GM18873 (cell line): ENCODE data around the gene HECTD4.
A peak's percentile ranks its signal among the peaks of the same experiment; 100 is the strongest.
"Not testable (repeated sequence)": the region's sequence is repeated elsewhere in the genome, so short reads cannot be mapped to it uniquely, and the experiment has no call there.

Experiments
- ATAC-seq: cut with Tn5 transposase; IDR thresholded peaks from one replicate; pipeline ENCODE4 v1.9.1; 2021; ENCODE audit warnings: mild to moderate bottlenecking, moderate library complexity, moderate number of reproducible peaks; ENCODE audit not compliant: unreplicated experiment, low FRiP score

The HECTD4 gene

DNA sequence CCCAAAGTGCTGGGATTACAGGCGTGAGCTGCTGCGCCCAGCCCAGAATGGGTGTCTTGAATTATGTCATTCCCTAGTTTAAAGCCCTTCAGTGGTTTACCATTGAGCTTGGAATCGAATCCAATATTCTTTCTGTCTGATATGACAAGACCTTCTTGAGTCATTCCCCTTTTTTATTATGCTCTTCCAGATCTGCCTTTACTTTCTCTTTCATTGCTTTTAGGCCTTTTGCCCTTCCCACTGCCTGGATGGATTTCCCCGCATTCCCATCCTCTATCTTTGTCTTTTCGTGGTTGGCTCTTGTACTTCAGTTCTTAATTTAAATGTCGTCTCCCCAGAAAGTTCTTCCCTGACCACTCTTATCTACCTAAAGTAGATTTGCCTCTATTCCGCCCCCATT lies 255.3 kb downstream of the HECTD4 start:
- ATAC-seq: no peak

DNA sequence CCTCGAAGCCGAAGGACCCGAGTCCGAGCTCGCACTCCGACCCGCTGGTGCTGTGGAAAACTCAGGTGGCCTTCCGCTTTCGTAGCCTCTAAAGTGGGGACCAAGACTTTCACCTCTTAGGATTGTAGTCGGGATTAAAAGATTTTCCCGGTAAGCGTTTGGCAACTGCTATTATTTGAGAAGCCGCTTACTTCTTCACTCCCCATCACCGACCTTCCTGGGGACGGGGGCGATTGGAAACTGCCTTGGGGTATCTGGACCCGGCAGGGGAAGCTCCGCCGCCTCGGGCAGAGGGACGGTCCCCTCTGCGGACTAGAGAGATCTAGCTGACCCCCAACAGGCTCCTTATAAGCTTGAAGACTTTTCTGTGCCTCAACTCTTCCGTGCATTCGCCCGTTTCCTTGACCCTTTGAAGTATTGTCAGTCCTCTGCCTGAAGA lies 256.2 kb downstream of the HECTD4 start:
- ATAC-seq: no peak

DNA sequence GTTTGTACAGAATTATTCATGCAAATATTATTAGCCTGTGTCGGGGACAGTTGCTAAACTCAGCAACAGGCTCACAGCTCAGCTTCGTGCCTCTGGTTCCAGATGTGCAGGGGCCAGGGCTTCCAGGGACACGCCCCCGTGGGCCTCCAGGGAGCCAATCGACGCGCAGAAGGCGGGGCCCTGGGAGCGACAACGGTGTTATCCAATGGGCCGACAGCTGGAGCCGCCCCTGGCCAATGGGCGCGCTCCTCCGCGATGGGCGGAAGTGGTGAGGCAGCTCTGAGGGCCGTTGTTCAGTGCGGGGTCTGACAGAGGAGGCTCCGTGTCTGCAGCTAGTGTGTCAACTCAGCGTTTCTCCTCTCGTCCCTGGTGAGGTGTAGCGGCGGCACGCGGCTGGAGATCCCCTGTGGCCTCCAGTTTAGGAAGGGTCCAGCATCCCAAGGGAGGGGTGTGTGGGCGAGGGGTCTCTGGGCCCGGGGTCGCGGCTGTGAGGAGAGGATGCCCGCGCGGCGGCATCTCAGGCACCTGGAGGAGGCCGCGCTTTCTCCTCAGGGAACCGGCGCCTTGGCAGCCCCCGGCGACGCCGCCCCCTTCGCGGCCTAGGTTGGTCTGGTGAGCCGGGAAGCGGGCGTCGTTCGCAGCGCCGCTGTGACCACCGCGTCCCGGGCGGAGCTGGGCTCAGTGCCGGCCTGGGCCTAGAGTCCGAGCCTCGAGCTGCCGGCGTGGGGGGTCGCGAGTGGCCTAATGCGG lies 256.8 kb downstream of the HECTD4 start, which contains the start of gene TRAFD1:
TSS of gene TRAFD1 (plus strand) at position 311 of the 750 bp plus-strand sequence. CDS start 4,963 bp downstream, outside the sequence.
- ATAC-seq: peak; percentile 86

DNA sequence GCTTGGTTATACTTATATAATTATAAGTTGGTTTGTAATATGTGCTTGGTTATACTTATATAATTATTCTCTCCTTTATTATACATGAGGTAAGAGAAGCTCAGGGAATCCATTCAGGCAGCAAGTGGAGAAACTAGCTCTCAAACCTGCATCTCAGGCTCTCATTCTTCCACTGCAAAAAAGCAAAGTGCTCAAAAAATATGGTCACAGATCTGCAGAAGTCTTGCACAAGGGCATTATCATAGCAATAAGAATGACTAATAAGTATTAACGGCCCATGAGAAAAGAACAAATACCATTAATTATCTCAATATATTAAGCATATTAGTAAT lies 257.3 kb downstream of the HECTD4 start:
- no peak for ATAC-seq

DNA sequence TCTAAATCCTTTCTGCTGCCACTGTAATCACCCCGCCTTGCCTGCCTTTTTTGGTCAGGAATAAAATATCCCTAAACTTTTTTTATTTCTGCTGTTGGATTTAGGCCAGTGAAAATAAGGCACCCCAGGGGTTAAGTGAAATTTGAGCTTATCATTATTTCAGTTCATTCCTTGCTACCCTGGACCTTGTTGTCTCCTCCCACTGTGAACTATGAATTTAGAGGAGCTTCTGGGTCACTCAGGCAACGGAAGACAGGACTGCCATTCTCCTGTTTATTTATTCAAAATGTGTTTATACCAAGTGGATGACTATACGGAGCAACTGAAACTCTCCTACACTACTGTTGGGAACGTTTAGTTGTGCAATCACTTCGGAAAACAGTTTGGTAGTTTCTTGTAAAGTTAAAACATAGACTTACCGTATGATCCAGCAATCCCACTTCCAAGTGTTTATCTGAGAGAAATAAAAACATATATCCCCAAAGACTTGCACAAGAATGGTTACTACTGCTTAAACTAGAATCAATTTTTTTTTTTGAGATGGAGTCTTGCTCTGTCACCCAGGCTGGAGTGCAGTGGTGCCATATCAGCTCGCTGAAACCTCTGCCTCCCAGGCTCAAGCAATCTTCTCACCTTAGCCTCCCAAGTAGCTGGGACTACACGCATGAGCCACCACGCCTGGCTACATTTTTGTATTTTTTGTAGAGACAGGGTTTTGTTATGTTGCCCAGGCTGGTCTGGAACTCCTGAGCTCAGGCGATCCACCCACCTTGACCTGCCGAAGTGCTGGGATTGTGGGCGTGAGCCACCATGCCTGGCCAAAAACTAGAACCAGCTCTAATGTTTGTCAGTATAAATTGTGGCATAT lies 259.2 kb downstream of the HECTD4 start:
- no peak for ATAC-seq

DNA sequence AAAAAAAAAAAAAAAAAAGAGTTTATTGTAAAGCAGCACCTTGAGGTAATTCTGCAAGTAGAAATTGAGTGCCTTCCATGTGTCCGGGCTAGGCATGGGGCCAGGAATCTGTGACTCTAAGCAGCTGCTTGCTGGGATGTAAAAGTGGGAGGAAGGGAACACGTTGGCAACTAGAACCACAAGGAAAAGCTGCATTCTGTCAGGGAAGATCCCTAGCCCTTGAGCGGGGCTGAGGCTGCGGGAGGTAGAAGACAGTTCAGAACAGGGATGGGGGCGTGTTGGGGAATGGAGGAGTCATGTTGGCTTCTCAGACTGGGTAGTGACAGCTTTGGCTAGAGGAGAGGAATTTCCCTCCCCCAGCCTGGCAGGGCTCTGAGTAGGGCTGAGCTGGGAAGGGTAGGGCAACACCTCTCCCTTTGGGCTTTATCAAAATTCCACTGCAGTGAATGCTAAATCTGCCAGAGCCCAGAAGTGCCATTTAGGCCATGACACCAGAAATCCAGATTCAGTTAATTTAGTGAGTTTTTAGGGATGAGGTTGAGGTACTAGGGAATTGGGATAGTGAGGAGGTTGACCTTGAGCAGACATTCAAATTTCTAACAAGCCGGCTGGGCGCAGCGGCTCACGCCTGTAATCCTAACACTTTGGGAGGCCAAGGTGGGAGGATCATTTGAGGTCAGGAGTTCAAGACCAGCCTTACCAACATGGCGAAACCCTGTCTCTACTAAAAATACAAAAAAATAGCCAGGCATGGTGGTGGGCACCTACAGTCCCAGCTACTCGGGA lies 260.3 kb downstream of the HECTD4 start:
- no peak for ATAC-seq

DNA sequence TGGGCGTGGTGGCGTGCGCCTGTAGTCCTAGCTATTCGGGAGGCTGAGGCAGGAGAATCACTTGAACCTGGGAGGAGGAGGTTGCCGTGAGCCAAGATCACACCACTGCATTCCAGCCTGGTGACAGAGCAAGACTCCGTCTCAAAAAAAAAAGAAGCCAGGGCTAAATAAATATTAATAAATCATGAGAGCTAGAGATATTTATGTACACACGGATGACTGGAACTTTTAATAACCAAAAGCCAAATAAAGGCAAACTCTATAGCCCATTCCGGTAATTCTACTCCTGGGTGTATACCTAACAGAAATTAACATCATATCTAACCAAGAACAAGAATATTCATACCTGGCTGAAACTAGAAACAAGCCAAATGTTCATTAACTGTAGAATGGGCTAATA lies 264.5 kb downstream of the HECTD4 start:
- ATAC-seq: no peak

DNA sequence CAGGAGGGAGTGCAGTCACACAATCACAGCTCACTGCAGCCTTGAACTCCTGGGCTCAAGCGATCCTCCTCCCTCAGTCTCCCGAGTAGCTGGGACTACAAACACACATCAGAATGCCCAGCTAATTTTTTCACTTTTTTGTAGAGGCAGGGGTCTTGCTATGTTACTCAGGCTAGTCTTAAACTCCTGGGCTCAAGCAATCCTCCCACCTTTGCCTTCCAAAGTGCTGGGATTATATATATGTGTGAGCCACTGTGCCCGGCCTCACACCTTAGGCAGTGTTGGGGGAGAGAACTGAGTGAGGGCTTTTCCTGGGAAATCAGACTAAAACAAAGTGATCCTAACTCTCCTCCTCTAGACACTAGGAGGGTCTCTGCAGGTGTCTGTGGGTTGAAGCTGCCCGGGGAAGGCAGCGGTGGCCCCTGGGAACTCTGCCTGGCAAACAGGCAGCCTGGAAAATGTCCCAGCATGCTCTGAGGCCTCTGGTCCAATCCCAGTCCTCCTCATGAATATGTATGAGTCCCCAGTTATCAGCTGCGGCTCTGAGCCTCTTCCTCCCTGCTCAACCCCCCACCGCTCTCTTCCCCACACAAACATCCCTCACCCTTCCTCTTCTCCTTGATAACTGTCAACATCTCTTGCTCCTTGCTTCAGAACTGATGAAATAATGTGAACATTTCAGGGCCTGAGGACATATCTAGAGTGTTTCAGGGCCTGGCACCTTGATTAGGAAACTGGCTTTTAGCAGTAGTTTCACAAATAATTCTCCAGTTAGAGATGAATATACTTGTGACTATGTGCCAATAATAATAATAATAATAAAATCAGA lies 265.8 kb downstream of the HECTD4 start:
- ATAC-seq: no peak

DNA sequence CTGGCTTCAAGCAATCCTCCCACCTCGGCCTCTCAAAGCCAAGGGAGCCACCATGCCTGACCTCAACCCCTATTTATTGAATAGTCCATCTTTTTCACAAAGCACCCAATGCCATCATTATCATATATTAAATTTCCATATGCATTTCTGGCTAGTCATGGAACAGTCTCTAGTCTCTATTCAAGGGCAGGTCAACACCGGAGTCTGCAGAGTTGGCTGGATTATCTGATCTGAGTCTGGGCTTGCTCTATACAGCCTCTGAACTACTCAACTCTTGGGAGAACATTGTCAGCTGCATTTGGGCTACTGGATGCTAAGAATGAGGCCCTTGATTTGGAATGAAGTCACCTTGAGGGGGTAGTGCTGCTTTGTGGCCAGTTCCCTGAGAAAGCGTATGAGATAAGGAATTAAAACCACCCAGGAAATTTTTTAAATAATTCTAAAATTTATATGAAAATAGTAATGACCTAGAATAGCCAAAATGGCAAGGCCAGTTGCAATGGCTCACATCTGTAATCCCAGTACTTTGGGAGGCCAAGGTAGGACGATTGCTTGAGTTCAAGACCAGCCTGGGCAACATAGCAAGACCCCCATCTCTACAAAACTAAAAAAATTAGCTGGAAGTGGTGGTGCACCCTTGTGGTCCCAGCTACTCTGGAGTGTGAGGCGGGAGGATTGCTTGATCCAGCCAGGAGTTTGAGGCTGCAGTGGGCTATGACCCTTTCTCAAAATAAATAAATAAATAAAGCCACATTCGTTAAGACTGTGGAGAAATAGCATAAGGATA lies 266.8 kb downstream of the HECTD4 start:
- no peak for ATAC-seq

DNA sequence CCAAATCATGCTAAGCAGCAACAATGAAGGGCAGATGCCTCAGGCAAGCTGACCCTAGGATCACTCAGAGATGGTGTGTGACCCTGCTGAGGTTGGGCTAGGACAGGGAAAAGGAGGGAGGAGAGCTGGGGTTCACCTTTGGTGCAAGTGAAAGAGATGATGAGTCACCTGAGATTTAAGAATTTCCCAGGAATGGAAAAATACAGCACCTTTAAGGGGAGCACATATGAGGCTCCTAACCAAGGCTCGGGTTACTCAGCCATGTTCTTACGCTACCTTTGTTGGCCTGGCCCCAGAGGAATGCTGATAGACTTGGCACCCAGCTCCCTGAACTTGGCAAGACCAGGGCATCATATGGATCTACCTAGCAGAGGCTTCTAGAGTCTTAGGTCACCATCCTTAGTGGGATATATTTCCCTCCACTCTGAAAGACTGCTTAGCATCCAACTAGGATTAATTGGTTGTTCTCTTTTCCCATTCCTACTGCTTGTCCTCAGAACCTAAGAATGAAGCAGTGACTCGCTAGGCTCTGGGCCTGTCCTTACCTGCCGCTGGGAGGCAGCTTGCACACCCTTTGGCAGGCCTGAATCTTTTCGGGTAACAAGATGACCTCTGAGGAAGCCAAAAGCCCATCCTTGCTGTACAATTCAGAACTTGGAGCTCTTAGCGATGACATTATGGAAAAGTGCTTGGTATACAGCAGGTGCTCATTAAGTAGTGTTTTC lies 269.7 kb downstream of the HECTD4 start:
- ATAC-seq: no peak

DNA sequence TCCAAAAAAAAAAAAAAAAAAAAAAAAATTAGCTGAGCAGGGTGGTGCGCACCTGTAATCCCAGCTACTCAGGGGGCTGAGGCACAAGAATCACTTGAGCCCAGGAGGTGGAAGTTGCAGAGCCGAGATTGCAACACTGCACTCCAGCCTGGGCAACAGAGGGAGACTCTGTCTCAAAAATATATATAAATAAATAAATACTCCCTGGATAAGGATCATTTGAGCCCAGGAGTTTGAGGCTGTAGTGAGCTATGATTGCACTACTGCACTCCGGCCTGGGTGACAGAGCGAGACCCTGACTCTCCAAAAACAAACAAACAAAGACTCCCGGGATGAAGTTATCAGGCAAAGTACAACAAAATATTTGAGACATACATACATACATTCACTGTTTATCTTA lies 270.3 kb downstream of the HECTD4 start:
- no peak for ATAC-seq

DNA sequence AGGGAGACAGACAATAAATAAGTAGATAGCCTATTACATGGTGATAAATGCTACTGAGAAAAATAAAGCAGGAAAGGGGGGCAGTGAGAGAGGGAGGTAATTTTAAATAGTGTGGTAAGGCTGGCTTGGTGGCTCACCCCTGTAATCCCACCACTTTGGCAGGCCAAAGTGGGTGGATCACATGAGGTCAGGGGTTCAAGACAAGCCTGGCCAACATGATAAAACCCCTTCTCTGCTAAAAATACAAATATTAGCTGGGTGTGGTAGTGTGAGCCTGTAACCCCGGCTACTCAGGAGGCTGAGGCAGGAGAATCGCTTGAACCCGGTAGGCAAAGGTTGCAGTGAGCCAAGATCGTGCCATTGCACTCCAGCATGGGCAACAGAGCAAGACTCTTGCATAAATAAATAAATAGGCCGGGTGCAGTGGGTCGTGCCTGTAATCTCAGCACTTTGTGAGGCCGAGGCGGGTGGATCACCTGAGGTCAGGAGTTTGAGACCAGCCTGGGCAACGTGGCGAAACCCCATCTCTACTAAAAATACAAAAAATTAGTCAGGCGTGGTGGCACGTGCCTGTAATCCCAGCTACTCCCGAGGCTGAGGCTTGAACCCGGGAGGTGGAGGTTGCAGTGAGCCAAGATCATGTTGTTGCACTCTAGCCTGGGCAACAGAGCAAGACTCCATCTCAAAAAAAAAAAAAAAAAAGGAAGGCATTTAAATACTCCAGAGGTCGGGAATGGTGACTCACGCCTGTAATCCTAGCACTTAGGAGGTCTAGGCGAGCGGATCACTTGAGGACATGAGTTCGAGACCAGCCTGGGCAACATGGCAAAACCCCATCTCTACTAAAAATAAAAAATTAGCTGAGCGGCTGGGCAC lies 271.2 kb downstream of the HECTD4 start:
- not testable (repeated sequence) for ATAC-seq
